K562 (cell line): ENCODE results near the gene GPR4. TPM values are rescaled to one million over a fixed set of nuclear protein-coding genes. Genes with fewer than 3 reads are reported as not detected.

Source experiments
- CBFA2T3 ChIP-seq: fragments of 450-650 bp; IDR thresholded peaks from 2 replicates; pipeline ENCODE4 v1.6.1; 2017
- FOS ChIP-seq: IDR thresholded peaks from 3 replicates; pipeline ENCODE4 v1.6.1; 2011; ENCODE audit not compliant: insufficient read length; ENCODE audit errors: extremely low read depth
- JUND ChIP-seq, 2 experiments: IDR thresholded peaks; 2 replicates in 1 of 2; 3 replicates in 1 of 2; pipeline ENCODE4 v1.6.1; 2011; ENCODE audit warnings: borderline replicate concordance in 2 of 2, low read depth in 2 of 2, low read length in 2 of 2, improper control_type of control experiment in 1 of 2, missing biosample characterization in 1 of 2, missing genetic modification characterization in 1 of 2, missing genetic modification reagents in 1 of 2
- PHB2 ChIP-seq: fragments of 450-650 bp; IDR thresholded peaks from 2 replicates; pipeline ENCODE4 v1.6.1; 2017; ENCODE audit warnings: low read depth
- TCF7 ChIP-seq: sonication (generic); IDR thresholded peaks from 2 replicates; pipeline ENCODE4 v1.6.1; 2016; ENCODE audit warnings: antibody characterized with exemption, borderline replicate concordance
- TRIM28 ChIP-seq: fragments of 450-650 bp; IDR thresholded peaks from 2 replicates; pipeline ENCODE4 v1.6.1; 2017
- YY1 ChIP-seq, 3 experiments: IDR thresholded peaks; 2 replicates each; pipeline ENCODE4 v1.6.1; 2011; ENCODE audit warnings: low read length in 2 of 3, mild to moderate bottlenecking in 2 of 3, moderate library complexity in 2 of 3, borderline replicate concordance in 1 of 3, control low read depth in 1 of 3, low read depth in 1 of 3; ENCODE audit not compliant: insufficient read depth in 3 of 3, insufficient replicate concordance in 2 of 3, control insufficient read depth in 1 of 3, insufficient read length in 1 of 3; ENCODE audit errors: extremely low read depth in 1 of 3
- ZNF133 ChIP-seq: fragments of 250-450 bp; sonication (Bioruptor Pico); IDR thresholded peaks from 2 replicates; pipeline ENCODE4 v1.4.0; 2020; ENCODE audit warnings: mild to moderate bottlenecking
- ZNF445 ChIP-seq: fragments of 250-450 bp; sonication (Bioruptor Pico); IDR thresholded peaks from 2 replicates; pipeline ENCODE4 v1.4.0; 2020; ENCODE audit warnings: low read depth, mild to moderate bottlenecking, moderate library complexity
- polyA plus RNA-seq, 8 experiments: library from polyadenylated mRNA; depleted of rRNA in 4 of 8; stranded (reverse) in 5 of 8; unstranded in 3 of 8; fragments of >200 nt; fragmentation: Nextera tagmentation in 2 of 8; fragmentation: Illumina TruSeq in 1 of 8; extraction: Ambion mirVana in 2 of 8; extraction: Trizol in 1 of 8; gene quantifications; 2 replicates each; pipeline versions ENCODE4 v1.2.1 to v1.2.3, GENCODE V29; 2011 to 2014; ENCODE audit warnings: inconsistent platforms in 1 of 8, missing spikeins in 1 of 8
- total RNA-seq, 7 experiments: library from RNA; depleted of rRNA in 6 of 7; stranded (reverse); fragments of >200 nt in 6 of 7; fragmentation: Illumina TruSeq in 2 of 7; extraction: Trizol in 2 of 7; gene quantifications; 2 replicates each; pipeline versions ENCODE4 v1.2.1 to v1.2.3, GENCODE V29; 2011 to 2021; ENCODE audit warnings: low replicate concordance in 1 of 7
- TF ChIP-seq, protein P1 (sequence below), 2 experiments: IDR thresholded peaks; 2 replicates each; pipeline ENCODE4 v1.6.1; 2011; ENCODE audit warnings: borderline replicate concordance in 1 of 2, control low read depth in 1 of 2, low read depth in 1 of 2, low read length in 1 of 2, mild to moderate bottlenecking in 1 of 2, mixed read lengths in 1 of 2, moderate library complexity in 1 of 2; ENCODE audit not compliant: insufficient read depth in 1 of 2, insufficient read length in 1 of 2, poor library complexity in 1 of 2, severe bottlenecking in 1 of 2; ENCODE audit errors: extremely low read depth in 1 of 2
- TF ChIP-seq, protein P2 (sequence below): fragments of 450-650 bp; conservative IDR thresholded peaks from 2 replicates; pipeline ENCODE4 v1.6.1; 2016; ENCODE audit warnings: missing genetic modification characterization, low read depth, mild to moderate bottlenecking, control low read depth, missing compliant biosample characterization
- TF ChIP-seq, protein P3 (sequence below): fragments of 200-600 bp; sonication (generic); IDR thresholded peaks from one replicate; pipeline ENCODE4 v1.6.1; 2012; ENCODE audit warnings: mild to moderate bottlenecking, low read depth, low read length, inconsistent platforms

The GPR4 gene
- total and polyA plus RNA-seq, 9 of the 15 experiments (the other 6 are each of a cell fraction or from before 2014, with no cell fraction given) = 0.03 to 0.09 (median 0.04) TPM; not detected in 5

DNA sequence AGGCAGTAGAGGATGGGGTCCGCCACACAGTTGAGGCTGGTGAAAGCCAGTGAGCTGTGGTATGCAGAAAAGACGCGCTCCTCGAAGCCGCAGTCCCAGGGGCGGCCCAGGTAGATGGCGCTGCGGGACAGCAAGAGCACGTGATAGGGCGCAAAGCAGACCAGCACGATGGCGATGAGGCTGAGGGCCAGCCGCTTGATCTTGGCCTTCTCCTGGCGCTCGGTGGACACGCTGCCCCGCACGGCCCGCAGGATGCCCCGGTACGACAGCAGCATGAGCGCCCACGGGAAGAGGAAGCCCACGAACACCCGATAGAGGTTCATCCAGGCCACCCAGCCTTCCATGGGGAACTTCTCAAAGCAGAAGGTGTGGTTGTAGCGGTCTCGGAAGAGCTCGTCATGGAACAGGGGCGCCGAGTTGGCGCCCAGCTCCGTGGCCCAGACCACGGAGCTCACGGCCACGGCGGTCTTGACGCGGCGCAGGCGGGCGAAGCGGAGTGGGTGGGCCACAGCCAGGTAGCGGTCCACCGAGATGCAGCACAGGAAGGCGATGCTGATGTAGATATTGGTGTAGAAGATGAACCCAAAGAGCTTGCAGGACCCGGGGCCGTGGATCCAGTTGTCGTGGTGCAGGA lies 10.9 kb downstream of the GPR4 start (continued):
- TF ChIP-seq, protein P1, sequence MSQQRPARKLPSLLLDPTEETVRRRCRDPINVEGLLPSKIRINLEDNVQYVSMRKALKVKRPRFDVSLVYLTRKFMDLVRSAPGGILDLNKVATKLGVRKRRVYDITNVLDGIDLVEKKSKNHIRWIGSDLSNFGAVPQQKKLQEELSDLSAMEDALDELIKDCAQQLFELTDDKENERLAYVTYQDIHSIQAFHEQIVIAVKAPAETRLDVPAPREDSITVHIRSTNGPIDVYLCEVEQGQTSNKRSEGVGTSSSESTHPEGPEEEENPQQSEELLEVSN (IDR thresholded peaks at IDR 0.05; ENCODE audit: borderline replicate concordance in 1 of 2, extremely low read depth in 1 of 2, insufficient read depth in 1 of 2, insufficient read length in 1 of 2, low read depth in 1 of 2, low read length in 1 of 2, poor library complexity in 1 of 2, severe bottlenecking in 1 of 2) = peak; percentile 97
- TF ChIP-seq TCF7 = no peak
- peak; percentile 37; the same call in 1 of the 2 replicates for TF ChIP-seq JUND (IDR thresholded peaks at IDR 0.05; ENCODE audit: borderline replicate concordance, low read depth, low read length)
- peak; percentile 20; the same call in 1 of the 3 replicates for TF ChIP-seq JUND (tag; IDR thresholded peaks at IDR 0.05; ENCODE audit: borderline replicate concordance, low read depth, low read length)
- TF ChIP-seq CBFA2T3 = no peak
- TF ChIP-seq, protein P2, sequence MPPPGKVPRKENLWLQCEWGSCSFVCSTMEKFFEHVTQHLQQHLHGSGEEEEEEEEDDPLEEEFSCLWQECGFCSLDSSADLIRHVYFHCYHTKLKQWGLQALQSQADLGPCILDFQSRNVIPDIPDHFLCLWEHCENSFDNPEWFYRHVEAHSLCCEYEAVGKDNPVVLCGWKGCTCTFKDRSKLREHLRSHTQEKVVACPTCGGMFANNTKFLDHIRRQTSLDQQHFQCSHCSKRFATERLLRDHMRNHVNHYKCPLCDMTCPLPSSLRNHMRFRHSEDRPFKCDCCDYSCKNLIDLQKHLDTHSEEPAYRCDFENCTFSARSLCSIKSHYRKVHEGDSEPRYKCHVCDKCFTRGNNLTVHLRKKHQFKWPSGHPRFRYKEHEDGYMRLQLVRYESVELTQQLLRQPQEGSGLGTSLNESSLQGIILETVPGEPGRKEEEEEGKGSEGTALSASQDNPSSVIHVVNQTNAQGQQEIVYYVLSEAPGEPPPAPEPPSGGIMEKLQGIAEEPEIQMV (tag) = no peak
- peak in 2 of 3 experiments; percentile 56 to 66 for TF ChIP-seq YY1 (IDR thresholded peaks at IDR 0.05; ENCODE audit: borderline replicate concordance in 1 of 3, control insufficient read depth in 1 of 3, extremely low read depth in 1 of 3, insufficient read depth in 3 of 3, insufficient read length in 1 of 3, insufficient replicate concordance in 2 of 3, low read depth in 1 of 3, low read length in 2 of 3)
- no peak for TF ChIP-seq PHB2
- no peak for TF ChIP-seq FOS
- no peak for TF ChIP-seq ZNF133
- no peak for TF ChIP-seq TRIM28
- TF ChIP-seq, protein P3, sequence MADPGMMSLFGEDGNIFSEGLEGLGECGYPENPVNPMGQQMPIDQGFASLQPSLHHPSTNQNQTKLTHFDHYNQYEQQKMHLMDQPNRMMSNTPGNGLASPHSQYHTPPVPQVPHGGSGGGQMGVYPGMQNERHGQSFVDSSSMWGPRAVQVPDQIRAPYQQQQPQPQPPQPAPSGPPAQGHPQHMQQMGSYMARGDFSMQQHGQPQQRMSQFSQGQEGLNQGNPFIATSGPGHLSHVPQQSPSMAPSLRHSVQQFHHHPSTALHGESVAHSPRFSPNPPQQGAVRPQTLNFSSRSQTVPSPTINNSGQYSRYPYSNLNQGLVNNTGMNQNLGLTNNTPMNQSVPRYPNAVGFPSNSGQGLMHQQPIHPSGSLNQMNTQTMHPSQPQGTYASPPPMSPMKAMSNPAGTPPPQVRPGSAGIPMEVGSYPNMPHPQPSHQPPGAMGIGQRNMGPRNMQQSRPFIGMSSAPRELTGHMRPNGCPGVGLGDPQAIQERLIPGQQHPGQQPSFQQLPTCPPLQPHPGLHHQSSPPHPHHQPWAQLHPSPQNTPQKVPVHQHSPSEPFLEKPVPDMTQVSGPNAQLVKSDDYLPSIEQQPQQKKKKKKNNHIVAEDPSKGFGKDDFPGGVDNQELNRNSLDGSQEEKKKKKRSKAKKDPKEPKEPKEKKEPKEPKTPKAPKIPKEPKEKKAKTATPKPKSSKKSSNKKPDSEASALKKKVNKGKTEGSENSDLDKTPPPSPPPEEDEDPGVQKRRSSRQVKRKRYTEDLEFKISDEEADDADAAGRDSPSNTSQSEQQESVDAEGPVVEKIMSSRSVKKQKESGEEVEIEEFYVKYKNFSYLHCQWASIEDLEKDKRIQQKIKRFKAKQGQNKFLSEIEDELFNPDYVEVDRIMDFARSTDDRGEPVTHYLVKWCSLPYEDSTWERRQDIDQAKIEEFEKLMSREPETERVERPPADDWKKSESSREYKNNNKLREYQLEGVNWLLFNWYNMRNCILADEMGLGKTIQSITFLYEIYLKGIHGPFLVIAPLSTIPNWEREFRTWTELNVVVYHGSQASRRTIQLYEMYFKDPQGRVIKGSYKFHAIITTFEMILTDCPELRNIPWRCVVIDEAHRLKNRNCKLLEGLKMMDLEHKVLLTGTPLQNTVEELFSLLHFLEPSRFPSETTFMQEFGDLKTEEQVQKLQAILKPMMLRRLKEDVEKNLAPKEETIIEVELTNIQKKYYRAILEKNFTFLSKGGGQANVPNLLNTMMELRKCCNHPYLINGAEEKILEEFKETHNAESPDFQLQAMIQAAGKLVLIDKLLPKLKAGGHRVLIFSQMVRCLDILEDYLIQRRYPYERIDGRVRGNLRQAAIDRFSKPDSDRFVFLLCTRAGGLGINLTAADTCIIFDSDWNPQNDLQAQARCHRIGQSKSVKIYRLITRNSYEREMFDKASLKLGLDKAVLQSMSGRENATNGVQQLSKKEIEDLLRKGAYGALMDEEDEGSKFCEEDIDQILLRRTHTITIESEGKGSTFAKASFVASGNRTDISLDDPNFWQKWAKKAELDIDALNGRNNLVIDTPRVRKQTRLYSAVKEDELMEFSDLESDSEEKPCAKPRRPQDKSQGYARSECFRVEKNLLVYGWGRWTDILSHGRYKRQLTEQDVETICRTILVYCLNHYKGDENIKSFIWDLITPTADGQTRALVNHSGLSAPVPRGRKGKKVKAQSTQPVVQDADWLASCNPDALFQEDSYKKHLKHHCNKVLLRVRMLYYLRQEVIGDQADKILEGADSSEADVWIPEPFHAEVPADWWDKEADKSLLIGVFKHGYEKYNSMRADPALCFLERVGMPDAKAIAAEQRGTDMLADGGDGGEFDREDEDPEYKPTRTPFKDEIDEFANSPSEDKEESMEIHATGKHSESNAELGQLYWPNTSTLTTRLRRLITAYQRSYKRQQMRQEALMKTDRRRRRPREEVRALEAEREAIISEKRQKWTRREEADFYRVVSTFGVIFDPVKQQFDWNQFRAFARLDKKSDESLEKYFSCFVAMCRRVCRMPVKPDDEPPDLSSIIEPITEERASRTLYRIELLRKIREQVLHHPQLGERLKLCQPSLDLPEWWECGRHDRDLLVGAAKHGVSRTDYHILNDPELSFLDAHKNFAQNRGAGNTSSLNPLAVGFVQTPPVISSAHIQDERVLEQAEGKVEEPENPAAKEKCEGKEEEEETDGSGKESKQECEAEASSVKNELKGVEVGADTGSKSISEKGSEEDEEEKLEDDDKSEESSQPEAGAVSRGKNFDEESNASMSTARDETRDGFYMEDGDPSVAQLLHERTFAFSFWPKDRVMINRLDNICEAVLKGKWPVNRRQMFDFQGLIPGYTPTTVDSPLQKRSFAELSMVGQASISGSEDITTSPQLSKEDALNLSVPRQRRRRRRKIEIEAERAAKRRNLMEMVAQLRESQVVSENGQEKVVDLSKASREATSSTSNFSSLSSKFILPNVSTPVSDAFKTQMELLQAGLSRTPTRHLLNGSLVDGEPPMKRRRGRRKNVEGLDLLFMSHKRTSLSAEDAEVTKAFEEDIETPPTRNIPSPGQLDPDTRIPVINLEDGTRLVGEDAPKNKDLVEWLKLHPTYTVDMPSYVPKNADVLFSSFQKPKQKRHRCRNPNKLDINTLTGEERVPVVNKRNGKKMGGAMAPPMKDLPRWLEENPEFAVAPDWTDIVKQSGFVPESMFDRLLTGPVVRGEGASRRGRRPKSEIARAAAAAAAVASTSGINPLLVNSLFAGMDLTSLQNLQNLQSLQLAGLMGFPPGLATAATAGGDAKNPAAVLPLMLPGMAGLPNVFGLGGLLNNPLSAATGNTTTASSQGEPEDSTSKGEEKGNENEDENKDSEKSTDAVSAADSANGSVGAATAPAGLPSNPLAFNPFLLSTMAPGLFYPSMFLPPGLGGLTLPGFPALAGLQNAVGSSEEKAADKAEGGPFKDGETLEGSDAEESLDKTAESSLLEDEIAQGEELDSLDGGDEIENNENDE = no peak
- TF ChIP-seq ZNF445 (CRISPR knock-in tag) = no peak
